LNCaP clone FGC (cell line): ENCODE measurements around the gene ALDH1L2.

ENCODE experiments used
- DNase-seq: peaks from one replicate; pipeline ENCODE4 v3.0.0-alpha.2; 2011; ENCODE audit warnings: low read depth
- H3K4me3 ChIP-seq: 2 replicates; pipeline ENCODE4 v1.5.1; 2011; ENCODE audit warnings: mild to moderate bottlenecking, low read depth, low read length, control low read depth
- CTCF ChIP-seq: IDR thresholded peaks from 2 replicates; pipeline ENCODE4 v1.5.1; 2012; ENCODE audit warnings: mild to moderate bottlenecking; ENCODE audit not compliant: control insufficient read depth, insufficient read depth; ENCODE audit errors: extremely low read depth

ALDH1L2 gene

GRCh38 chr12:105025890-105026289 is 58.4 kb downstream of the ALDH1L2 start:
- TF ChIP-seq CTCF, result no peak
- no peak overlapping the region for H3K4me3 ChIP-seq
- peak; percentile 58 for DNase-seq

DNA sequence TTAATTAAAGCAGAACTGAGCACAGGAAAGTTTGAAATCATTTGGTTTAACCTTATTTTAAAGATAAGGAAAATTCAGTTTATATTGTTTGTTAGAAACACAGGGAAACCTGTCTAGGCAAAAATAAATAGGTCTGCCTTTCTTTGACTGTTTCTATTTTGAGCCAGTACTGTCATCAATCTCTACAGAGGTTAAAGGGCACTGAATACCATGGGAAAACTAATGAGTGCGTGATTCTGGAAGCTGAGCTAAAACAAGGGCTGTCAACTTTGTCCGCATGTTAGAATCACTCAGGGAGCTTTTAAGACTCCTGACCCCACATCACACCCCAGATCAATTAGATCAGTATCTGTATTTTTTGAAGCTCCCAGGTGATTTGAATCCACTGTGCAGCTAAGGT is 59.3 kb downstream of the ALDH1L2 start:
- H3K4me3 ChIP-seq, result no peak overlapping the region
- DNase-seq, result no peak
- TF ChIP-seq CTCF, result no peak

GRCh38 chr12:105020241-105020962 is 63.9 kb downstream of the ALDH1L2 start:
- DNase-seq, result peak; percentile 63

DNA sequence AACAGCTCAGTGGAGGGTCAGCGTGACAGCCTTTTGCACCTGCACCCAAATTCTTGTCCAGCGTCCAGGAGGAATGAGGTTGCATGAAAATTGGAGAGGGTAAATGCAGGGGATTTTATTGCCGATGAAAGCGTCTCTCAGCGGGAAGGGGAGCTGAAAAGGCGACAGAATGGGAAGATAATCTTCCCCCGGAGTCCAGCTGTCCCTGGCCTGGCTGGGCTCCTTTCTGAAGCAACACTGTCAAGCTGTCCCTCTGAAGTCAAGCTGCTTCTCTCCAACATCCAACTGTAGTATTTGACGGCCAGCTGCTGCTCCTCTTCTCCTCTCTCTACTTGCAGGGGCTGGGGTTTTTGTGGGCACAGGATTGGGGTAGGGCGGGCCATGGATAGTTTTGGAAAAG is 65.5 kb downstream of the ALDH1L2 start:
- no peak for DNase-seq
- no peak overlapping the region for H3K4me3 ChIP-seq
- TF ChIP-seq CTCF, result no peak

More at GRCh38 chr12:105020241-105020962, 63.9 kb downstream of the ALDH1L2 start:
- no peak for TF ChIP-seq CTCF
- H3K4me3 ChIP-seq, result no peak overlapping the region

GRCh38 chr12:105018012-105018411 is 66.2 kb downstream of the ALDH1L2 start:
- no peak overlapping the region for H3K4me3 ChIP-seq
- no peak for DNase-seq
- no peak for TF ChIP-seq CTCF

GRCh38 chr12:105015543-105015942 is 68.7 kb downstream of the ALDH1L2 start:
- no peak overlapping the region for H3K4me3 ChIP-seq
- no peak for DNase-seq
- TF ChIP-seq CTCF, result no peak

GRCh38 chr12:105014603-105015002 is 69.7 kb downstream of the ALDH1L2 start:
- TF ChIP-seq CTCF, result no peak
- DNase-seq, result no peak

More at GRCh38 chr12:105014603-105015002, 69.7 kb downstream of the ALDH1L2 start:
- no peak overlapping the region for H3K4me3 ChIP-seq
